Activated gamma-delta T cell treated with Interleukin-2 at 50 U/mL for 16 hours (primary cell): Measurements from ENCODE around the gene KRTAP5-1.

Experiments used
- DNase-seq: peaks from one replicate; pipeline ENCODE4 v3.0.0-alpha.2; 2020

KRTAP5-1 gene

DNA sequence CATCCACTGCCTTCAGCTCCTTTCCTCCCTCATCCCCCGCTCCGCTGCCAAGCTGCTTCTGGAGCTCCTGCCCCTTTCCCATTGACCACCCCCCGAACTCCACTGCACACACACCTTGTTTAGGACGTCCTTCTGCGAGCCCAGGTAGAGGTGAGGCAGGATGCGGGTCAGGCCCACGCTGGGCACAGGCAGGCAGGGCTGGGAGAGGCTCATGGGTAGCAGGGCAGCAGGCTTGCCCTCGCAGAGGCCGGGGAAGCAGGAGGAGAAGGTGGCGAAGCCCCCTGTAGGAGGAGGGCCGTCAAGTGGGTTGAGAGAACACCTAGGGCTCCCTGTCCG is 26.3 kb downstream of the KRTAP5-1 start:
- DNase-seq = no peak

DNA sequence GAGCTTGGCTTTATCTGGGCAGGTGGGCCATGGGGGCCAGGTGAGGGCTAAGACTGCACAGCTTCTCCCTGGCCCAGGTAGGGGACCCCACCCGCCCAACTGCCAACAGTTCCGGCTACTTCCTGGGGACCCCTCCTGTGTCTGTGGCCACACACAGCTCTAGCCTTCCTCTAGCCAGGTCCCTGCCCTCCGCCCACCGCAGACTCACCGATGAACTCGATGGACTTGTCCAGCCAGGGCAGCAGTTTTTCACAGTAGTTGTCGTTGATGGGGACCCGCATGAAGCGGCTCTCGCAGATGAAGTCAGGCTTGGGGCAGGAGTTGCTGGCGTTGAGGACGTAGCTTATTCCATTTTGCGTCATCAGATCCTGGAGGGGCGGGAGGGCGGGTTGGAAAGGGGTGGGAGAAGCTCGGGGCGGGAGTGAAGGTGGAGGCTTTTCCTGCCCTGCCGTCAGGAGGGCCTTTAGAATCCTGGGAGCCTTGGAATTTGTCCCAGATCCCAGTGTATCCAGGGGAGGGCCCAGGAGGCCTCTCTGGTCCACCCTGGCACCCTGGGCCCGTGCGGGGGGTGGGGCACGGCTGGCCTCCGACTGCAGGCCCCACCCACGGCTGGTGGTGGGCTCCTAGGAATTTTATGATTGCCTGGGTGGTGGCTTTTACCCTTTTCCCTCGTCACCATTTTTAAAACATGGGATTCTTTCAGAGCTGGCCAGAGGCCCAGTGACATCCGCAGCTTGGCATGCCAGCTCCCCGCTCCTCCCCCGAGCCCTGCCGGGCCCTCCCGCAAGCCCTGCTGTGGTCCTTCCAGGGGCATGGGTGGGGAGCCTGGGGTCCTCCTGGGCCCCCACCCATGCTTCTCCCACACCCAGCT is 26.9 kb downstream of the KRTAP5-1 start:
- DNase-seq = no peak

DNA sequence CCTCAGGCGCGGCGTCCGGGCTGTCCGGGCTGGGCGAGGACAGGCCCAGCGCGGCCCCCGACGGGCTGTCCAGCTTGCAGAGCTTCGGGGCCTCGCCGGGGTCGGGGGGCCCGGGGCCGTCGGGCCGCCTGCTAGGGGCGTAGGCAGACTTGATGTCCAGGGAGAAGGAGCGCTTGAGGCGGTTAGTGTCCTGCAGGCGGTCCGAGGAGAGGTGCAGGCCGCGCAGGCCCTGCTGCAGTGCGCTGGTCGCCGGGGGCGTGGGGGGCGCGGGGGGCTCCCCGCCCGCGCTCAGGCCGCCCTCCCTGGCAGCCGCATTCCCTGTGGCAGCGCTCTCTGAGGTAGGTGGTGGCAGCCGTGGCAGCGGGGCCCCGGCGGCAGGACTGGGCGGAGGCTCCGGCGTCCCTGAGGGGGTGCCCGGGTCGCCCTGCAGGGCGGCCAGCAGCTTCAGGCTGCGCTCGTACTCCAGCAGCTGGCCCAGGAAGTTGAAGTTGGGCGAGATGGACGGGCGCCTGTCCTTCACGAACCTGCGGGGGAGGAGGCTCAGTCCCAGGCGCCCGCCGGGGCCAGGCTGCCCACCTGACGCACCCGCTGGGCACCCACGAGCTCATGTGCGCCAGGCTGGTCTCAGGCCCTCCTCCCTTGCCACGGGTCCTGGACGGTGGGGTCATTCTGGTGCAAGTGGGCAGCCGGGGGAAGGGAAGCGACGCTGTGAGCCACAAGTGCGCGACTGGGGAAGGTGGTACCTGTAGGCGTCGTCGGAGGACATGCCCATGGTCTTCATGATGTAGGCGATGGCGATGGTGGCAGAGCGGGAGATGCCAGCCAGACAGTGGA is 27.8 kb downstream of the KRTAP5-1 start:
- DNase-seq = no peak

DNA sequence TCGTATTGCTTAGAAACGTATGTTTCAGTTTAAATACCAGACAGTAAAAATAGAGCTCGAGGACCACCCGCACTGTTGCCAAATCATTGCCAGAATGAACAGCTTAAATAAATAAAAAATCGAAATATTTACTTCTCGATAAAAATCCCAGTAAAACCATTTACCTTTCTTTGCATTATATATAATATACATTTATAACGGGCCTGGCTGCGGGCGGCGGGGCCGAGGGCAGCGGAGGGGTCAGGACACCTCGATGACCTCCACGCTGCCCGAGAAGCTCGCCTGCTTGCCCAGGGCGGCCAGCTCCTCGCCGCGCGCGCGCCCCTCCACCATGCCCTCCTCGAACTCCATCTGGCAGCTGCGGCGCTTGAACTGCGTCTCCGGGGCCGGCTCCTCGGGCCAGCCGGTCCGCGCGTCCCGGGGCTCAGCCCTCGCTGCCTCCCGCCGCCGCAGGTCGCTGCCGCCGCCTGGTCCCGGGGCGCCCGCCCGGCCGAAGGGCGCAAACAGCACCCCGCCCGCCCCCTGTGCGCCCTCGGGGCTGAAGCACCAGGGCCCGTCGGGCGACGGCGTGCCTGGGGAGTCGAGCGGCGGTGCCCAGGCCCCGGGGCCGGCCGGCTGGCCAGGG is 28.7 kb downstream of the KRTAP5-1 start:
- DNase-seq = no peak

DNA sequence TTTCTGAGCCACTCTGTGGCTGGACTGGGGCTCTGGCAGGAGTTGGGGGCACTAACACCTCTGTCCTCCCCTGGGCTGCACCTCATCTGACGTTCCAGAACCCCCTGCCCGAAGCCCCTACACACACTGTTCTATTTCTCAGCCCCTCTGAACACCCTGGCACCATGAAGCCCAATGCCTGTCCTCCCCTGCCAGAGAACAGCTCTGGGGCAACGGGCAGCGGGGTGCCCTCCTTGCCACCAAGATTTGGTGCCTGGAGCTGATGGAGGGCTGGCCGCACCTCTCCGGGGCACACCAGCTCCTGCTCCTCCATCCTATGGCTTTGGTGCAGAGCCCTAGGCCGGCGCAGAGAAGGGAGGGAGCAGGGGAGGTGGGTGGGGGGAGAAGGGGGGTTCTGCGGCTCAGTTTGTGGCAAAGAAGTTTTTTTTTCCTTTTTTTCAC is 29.4 kb downstream of the KRTAP5-1 start:
- DNase-seq = no peak

DNA sequence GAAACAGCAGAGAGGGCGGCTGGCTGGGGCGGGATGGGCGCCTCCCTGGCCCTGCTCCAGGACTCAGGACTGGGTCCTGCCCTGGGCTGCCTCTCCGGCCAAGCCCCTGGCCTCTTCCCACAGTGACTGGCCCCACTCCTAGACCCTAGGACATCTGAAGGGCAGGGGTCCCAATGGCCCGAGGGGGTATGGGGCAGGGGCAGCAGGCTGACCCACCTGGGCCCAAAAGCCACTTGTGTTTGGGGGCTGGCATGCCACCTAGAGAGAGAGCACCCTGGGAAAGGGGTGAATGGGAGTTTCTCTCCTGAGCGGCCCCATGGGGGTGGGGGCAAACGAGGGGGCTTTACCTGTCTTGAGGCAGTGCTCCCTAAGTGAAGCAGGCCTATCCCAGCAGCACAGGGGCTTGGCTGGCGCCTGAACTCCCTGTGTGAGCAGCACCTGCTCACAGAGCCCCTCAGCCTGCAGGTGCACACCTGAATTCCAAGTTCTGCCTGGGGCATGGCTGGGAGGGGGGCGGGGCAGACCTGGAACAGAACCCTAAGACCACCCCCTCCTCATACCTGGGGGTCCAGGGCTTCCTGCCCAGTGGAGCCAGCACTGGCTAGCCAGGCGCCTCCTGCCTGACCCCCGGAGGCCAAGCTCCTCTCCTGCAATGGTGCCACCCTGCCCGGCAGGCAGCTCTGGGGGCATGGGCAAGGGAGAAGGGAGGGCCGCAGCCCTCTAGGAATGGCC is 29.9 kb downstream of the KRTAP5-1 start:
- no peak for DNase-seq

DNA sequence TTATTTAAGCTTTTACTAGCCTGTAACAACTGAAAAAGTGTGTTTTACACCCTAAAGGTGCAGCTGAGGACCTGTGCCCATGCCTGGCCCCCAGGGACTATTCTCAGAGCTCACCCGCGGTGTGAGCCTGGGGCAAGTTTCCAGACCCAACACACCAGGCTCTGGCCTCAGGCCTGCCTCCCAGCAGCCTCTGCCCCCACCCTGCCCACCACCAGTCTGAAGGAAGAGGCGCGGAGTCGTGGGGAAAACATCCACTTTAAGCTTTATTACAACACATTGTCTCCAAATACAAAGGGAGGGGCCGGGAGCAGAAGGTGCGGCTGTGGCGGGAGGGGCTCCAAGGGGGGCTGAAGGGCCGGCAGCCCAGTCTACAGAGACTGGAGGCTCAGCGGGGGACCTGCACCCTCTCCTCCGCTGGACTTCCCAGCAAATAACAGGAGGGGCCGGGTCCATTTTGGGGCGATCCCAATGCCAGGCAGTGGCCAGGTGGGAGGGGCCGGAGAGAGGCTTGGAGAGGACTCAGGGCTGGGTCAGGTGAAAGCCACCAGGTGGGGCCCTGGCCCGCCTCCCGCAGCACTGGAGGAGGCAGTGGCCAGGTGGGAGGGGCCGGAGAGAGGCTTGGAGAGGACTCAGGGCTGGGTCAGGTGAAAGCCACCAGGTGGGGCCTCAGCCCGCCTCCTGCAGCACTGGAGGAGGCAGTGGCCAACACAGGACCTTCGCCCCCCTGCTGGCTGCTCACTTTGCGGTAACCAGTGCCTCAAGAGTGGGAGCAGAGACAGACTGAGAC is 31.1 kb downstream of the KRTAP5-1 start:
- no peak for DNase-seq

DNA sequence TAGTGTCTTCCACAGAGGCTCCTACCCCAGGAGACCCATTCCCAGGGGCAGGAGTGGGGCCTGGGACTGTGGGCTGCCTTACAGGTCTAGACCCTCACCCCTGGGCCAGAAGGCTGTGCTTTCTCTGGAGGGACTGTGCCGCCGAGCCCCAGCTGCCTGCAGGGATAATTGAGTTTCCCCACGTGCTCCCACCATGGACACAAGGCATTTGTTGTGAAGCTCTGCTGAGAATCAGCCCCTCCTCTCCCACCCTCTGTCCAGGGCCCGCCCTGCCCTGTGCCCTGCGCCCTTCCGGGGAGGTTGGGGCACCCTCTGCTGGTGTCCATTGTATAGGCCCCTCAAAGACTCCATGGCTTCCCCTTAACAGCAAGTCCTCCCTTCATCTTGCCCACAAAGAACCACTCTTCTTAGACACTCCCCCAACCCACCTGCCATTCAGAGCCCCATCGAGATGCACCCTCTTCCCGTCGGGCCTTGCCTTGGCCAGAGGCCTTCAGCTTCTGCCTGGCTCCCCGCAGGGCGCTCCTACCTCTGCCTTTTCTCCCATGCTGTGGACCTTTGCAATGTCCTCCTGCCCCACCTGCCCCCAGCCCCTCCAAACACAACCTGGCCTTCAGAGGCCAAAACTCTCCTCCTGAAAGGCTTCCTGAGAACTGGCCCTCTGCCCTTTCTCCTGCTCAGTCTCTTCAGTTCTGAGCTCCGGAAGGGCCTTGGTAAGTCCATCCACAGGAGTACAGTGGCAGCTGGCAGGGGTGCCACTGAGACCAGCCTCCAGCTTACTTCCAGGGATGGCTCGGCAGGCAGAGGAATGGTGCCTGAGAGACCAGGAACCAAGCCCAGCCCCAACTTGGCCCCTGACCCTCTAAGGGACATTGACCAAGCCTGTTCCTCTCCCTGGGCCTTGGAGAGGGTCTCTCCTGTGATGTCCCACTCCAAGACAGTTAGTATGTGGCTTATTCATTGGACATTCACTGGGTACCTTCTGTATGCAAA is 35.4 kb downstream of the KRTAP5-1 start:
- no peak for DNase-seq

DNA sequence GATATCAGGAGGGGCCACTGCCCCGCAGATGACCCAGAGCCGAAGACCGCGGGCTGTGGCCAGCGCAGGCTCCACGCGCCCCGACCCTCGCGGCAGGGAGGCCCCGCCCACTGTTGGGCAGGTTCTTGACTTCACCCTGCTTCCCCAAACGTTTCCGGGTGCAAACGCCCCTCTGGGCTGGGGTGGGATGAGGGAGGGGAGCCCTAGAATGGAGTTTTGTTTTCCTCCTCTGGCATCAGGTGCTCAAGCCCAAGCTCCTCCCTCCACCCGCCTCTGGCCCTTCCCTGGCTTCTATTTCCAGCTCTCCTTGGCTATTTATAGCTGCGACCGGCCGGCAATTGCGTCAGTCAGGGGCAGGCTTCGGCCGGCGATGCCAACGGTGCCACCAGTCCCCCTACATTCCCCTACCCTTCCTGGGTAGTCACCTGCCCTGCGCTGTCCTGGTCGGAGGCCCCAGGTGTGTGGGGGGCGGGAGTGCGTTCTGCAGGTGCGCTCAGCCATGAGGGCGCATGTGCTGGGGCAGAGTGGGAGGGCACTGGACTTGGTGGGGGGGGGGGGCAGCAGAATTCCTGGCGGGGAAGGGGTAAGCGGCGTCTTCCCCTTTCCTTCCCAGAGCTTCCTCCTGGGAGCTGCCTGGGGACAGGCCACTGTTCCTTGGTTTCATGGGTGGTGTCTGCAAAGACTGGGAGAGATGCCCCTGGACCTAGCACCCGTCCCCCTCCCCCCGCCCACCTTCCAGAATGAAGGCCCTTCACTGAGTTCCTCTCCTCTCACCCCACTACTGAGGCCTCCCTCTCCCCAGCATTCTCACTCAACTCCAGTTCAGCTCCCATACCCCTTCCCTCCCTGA is 36.6 kb downstream of the KRTAP5-1 start:
- no peak for DNase-seq

DNA sequence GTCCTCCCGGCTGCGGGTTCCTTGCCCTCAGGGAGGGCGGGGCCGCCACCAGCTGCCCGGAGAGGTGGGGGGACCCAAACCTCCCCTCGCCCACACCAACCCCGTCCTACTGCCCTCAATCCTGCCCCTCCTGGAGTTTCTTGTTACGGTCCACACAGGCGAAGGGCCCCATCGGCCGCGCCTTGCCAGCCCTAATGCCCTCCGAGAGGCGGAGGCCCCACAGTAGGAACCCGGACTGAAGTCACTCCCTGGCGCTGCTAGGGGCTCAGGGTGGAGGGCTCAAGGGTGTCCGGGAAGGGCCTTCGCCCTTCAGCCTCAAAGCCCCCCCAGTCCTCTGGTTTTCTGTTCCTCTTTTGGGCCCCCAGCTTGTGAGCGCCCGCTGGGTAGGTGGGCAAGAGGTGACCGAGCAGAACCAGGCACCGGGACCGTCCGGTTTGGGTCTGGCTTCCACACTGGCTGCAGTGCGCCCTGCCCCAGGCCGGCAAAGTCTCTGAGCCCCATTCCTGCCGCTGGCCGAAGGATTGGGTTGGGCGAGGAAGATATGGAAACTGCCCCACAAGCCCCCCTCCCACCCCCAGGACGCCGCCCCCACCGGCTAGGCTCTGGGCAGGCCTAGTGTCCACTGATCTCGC is 37.5 kb downstream of the KRTAP5-1 start:
- DNase-seq = no peak

DNA sequence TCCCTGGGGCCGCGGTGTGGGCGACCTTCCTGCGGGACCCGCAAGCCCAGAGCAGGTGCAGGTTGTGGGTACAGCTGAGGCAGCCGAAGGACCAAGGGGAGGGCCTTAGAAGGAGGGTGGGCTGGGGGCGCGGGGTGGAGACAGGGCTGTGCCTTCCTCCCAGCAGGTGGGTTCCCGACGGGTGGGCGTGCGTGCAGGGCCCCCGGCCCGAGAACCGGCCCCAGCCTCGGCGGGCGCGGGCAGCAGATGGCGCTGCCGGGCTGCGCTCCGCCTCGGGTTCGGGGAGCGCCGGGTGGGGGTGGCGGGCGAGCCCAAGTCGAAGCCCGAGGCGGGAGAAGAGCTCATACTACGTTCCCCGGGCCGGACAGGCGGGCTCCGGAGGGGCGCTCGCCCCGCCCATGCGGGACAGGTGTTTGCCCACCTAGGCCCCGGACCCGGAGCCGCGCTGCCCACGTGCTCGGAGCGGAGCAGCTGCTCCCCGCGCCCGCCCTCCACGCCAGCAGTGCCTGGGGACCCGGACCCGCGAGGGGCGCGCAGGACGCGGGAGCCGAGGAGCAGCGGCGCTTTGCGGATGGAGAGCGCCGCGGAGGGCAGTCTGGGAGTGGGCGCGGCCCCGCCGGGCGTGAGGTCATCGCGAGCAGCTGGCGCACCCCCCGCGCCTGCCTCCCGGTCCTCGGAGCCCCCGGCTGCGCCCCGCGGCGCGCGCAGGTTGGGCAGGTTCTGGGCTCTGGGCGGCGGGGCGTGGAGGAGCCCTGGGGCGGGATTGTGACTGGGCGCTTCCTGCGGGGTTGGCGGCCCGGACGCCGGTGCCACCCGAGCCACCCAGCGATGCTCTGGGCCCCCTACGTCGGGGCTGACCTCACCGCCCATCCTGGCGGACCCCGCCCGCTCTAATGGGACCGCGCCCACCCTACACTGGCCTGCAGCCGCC is 38.3 kb downstream of the KRTAP5-1 start:
- DNase-seq = peak; percentile 28

DNA sequence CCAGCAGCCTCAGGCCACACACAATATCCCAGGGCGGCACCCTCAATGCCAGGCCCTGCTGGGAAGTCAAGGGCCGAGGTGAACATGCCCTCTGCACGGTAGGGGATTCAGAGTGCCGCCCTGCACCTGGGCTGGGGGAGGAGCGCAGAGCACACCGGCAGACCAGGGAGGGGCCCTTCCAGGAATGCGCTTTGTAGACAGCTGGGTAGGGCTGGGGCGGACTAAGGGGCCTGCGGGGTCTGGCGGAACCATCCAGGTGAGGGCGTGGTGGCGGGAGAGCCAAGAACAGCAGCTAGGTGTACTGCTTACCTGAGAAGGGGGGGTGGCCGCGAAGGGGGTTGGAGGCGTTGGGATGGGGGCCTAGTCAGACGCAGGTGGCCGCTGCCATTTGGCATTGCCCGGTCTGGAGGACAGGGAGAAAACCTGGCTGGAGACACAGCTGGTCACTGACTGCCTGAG is 39.0 kb downstream of the KRTAP5-1 start:
- DNase-seq = no peak

DNA sequence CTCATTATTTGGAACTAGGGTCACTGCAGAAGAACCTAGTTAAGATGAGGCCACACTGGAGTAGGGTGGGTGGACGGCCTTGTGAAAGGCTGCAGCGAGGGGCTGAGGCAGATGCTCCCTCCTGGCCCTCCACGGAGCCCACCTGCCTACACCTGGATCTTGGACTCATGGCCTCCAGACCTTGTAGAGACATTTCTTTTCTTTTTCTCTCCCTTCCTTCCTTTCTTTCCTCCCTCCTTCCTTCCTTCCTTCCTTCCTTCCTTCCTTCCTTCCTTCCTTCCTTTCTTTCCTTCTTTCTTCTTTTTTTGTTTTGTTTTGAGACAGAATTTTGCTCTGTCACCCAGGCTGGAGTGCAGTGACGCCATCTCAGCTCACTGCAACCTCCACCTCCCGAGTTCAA is 39.7 kb downstream of the KRTAP5-1 start:
- DNase-seq = no peak

DNA sequence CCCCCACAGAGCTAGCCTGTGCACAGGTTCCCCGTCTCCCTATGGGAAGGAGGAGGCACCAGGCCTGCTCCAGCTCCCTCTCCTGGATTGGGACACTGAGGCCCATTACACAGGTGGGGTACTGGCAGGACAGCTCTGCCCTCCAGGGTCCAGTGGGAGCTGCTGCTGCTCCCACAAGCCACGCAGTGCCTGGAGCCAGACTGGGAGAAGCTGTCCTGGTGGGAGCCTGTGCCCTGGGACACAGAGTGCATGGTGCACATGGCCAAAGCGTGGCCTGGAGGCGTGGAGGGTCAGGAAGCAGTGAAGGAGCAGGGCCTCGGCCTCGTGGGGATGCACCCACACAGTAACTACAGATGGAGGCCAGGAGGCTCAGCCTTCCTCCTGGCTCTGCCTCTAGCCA is 40.5 kb downstream of the KRTAP5-1 start:
- no peak for DNase-seq

DNA sequence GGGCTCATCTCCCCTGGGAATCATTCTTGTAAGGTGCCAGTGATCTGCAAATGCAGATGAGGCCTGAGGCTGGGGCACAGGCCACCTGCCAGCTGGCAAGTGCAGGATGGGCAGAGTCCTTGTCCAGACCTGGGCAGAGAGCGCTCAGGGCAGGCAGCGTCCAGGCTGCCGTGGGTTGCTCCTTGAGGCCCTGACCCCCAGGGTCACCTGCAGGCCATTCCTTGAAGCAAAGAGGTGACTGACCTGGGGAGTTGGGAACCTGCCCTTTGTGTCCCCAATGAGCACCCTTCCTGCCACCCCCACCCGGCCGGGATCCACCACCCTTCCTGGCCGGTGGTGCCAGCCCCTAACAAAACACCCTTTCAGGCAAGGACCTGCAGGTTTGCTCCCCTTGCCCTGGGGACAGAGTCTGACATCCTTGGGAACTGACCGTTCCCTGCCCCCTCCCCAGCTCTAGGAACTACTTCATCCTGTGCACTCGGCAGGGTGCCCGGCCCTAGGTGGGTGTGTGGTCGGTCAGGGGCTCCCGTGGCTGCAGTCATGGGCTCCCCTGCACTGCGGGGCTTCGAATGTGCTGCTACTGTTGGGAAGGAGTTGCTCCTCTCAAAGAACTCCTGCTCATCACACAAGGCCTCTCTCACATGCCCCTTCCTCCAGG is 41.3 kb downstream of the KRTAP5-1 start:
- no peak for DNase-seq

DNA sequence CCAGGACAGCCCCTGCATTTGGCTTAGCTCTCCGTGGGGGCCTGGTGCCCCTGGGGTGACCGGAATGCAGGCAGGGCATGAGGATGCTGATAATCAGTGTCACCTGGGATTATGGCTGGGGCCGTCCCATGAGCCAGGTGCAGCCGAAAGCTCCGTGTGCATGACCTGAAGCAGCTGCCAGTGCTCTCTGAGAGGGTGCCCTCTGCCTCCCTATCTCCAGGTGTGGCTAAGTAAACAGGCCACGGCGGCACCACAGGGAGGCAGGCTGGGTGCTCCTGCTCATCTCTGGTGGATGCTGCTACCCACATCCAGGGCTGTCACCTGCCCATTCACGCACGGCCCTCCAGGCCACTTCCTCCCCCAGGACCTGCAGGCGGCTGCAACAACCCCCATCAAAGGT is 42.8 kb downstream of the KRTAP5-1 start:
- DNase-seq = no peak

DNA sequence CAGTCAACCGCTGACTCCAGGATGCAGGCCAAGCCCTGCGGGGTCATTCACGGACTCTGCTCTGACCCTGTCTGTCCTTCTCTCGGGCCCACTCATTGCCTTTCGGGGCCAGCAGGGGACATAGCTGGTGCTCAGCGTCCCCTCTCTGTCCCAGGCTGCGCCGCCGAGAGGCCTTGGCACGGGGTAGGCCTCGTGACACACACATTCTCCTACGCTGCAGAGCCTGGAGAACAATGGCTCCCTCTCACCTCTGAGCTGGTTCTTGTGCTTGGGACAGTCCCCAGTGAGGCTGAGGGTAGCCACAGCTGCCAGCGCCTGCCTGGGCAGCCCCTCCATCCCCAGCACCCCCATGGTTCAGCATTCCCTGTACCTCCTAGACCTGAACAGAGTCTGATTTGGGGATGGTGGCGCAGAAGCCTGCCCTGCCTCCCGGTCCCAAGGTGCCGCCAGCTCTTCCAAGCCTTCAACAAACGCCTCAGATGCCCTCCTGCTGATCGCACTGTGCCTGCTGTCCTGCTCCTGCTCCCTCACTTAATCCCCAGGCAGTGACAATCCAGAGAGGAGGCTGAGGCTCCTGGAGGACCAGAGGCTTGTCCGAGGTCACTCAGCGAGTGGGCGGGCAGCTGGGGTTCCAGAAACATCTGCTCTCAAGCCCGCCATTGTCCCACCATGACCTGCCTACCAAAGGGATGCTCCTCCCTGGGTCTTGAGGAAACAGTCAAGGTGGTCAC is 43.4 kb downstream of the KRTAP5-1 start:
- no peak for DNase-seq
